ENCODE measurements around the gene GGNBP2. TPM values are rescaled to one million over a fixed set of nuclear protein-coding genes. Genes with fewer than 3 reads are reported as not detected.

Gene GGNBP2
- total RNA-seq, 1 donor from 2014 or later: 65.9 TPM

DNA sequence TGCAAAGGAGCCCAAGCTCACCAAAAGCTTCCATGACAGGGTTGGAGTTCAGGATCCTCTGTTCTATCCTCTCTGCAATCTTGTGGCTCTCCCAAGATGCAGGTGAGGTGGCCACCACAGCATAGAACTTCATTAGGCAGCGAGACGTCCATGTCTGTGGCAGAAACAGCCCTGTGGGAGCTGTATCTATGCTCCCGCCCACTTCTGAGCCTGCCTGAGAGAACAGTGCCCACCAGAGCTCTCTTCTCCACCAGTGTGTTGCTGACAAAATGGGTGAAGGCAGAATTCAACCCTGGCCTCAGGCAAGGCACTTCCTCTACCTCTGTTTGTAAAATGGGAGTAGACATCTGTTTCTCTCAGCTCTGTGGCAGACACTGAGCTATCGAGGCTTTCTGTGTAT, 28.9 kb upstream of the GGNBP2 start:
- DNase-seq (ENCODE audit: low spot score): no peak

DNA sequence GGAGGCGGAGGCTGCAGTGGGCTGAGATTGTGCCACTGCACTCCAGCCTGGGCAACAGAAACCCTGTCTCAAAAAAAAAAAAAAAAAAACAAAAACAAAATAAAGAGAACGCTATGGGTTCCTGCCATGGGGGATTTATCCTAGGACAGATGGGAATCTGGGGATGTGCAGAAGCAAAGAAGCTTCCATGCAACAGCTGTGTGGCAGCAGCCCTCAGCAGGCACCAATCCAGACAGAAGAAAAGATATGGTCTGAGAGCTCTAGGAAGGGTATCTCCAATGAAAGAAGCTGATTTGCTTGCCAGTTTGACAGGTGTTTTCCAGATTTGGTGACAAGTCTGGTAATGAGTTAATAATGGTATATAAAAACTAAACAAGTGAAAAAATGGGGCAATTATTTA, 21.6 kb upstream of the GGNBP2 start:
- DNase-seq (ENCODE audit: low spot score): no peak

DNA sequence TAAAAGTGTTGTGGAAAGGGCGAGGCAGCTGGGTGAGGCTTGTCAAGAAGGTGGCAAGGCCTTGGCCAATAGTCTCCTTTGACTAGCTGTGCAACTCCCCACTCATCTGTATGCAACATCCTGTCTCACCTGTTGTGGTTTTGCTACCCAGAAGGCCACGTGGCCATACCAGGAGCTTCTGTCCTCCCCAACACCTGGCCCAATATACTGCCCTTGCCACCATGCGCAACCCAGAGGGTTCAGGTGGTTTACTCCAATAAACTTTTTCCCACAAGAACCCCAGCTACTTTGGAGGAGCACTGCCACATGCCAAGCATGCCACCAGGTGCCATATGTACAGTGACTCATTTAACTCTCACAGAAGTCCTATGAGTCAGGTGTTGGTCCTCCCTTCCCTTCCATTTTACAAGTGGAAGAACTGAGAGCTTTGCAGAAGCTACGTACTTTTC, 20.3 kb upstream of the GGNBP2 start:
- no peak for DNase-seq (ENCODE audit: low spot score)

- DNase-seq (ENCODE audit: low spot score): no peak
Observed at GRCh38 chr17:36525113-36525512, 19.6 kb upstream of the GGNBP2 start.

DNA sequence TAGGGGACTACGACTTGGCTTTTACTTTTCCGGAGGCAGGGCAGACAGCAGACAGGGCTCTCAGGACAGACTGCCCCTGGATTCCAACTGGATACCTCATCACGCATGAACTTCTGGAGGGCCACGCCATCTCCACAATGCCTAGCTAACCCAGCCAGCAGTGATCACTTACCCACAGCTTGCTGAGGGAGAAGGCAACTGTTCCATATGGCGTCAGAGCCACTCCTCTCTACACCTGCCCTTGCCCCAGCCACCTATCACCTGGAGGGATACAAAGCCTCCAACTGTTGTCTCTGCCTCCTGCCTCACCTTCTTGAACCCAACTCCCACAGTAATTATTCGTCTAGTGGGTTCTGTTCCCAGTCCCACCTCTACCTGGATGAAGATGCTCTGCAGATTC, 18.8 kb upstream of the GGNBP2 start:
- DNase-seq (ENCODE audit: low spot score): no peak

- DNase-seq (ENCODE audit: low spot score): no peak
Observed at GRCh38 chr17:36527621-36528250, 17.0 kb upstream of the GGNBP2 start.

- DNase-seq (ENCODE audit: low spot score): no peak
Observed at GRCh38 chr17:36529121-36529520, 15.6 kb upstream of the GGNBP2 start.

- peak; percentile 7 for DNase-seq (ENCODE audit: low spot score)
Observed at GRCh38 chr17:36532435-36532975, 12.2 kb upstream of the GGNBP2 start.

DNA sequence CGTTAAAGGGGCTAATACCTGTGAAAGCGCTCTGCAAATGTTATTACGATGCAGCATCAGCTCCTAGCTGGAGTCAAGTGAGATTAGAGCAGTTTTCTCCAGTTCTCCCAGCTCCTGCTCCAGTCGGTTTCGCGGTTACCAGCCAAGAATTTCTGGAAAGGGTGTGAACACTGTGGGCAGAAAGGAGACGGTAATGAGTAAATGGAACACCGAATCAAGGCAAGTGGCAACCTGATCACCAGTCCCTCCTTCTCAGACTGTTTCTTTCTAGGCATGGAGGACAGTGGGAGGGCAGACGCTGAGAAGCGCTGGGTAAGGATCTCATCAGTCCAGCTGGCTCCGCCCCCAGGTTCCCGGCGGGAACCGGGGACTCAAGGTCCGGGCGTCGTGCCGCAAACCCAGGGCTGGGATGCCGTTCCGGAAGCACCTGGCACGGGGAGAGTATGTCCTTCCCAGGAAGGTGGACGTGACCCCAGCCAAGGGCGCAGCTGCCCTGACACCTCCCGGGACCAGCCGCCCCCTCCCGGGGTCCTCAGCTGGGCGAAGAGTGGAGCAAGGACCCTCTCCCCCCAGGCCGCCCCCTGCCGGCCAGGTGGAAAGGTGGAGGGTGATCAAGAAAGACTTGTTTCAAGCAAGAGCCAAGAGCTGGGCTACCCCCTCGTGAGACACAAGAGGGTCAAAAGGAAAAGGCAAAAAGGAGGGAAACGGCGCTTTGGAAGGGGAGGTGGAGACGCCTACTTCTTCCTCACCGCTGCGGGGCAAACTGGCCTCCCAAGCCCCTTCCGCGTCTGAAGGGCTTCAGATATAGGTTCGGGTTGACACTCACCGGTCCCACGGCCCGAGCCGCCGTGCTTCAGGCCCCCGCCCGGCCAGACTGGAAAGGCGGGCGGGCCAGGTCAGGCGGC, 10.5 kb upstream of the GGNBP2 start:
- DNase-seq (ENCODE audit: low spot score): peak; percentile 56

DNA sequence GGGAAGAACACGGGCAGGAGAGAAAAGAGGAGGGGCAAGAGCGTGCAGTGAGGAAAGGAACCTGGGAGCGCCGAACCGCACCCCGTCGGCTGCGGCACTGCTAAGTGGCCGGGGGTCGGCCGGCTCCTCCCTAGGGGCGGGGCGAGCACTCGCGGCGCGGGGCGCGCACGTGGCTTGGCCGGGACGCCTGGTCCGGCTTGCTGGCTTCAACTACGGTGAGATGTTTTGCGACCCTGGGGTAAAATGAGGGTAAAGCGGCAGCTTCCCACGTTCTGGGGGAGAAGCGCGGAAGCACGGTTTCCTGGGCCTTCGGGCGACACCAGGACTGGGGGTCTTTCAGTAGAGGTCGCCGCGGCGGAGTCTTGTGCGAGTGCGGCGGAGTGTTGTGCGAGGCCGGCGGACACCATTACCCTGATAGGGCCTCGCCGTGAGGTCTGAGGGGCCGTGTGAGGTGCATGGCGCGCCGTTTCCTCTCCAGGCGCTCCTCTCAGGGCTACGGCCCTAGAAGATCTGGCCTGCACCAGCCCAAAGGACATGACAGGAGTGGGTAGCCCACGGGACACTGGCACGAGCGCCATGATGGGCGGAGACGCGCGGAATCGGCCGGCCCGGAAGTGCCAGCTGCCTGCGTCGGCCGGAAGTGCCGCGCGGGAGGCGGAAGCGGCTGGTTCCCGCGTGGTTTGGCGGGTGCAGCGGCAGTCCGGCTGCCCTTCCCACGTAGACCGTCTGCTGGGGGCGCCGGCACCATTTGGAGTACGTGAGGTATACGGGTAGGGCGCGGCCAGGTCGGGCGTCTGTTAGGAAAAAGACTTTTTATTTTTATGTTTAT, 9.7 kb upstream of the GGNBP2 start, which contains the start of the genes MYO19 and PIGW:
MYO19 (minus strand) TSS at position 29 of the 829 bp plus-strand sequence. CDS start 2,330 bp downstream, outside the sequence.
PIGW (plus strand) TSS at position 148 of the 829 bp plus-strand sequence. CDS start 2,115 bp downstream, outside the sequence.
- DNase-seq (ENCODE audit: low spot score): peak; percentile 84

GRCh38 chr17:36535669-36536081, 9.0 kb upstream of the GGNBP2 start:
- DNase-seq (ENCODE audit: low spot score): no peak

DNA sequence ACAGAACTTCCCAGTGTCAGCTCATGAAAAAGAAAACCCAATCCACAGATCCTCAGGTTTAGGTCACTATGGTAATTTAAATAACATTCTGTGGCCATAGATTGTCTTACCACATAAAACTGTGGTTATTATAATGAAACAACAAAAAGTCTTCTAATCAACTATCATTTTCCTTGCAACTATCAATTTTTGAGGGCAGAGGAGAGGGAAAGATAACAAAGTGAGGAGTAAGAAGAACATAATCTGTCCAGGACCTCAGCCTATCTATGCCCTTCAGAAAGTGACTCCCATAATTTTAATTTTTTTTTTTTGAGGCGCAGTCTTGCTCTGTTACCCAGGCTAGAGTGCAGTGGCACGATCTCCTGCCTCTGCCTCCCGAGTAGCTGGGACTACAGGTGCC, 4.0 kb upstream of the GGNBP2 start:
- no peak for DNase-seq (ENCODE audit: low spot score)

DNA sequence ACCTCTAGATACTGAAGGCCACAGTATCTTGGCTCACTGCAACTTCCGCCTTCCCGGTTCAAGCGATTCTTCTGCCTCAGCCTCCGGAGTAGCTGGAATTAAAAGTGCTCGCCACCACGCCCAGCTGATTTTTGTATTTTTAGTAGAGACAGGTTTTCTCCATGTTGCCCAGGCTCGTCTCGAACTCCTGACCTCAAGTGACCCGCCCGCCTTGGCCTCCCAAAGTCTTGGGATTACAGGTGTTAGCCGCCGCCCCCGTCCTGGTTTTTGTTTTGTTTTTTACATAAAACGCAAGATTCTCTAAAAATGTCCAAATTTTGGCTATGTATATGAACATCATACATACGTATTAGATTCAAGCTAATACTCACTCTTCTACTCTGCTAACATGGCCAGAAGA, 2.0 kb upstream of the GGNBP2 start:
- no peak for DNase-seq (ENCODE audit: low spot score)

GRCh38 chr17:36544044-36544306, 744 bp upstream of the GGNBP2 start:
- peak; percentile 39 for DNase-seq (ENCODE audit: low spot score)

GRCh38 chr17:36545077-36545464, 352 bp downstream of the GGNBP2 start:
- DNase-seq (ENCODE audit: low spot score): no peak

DNA sequence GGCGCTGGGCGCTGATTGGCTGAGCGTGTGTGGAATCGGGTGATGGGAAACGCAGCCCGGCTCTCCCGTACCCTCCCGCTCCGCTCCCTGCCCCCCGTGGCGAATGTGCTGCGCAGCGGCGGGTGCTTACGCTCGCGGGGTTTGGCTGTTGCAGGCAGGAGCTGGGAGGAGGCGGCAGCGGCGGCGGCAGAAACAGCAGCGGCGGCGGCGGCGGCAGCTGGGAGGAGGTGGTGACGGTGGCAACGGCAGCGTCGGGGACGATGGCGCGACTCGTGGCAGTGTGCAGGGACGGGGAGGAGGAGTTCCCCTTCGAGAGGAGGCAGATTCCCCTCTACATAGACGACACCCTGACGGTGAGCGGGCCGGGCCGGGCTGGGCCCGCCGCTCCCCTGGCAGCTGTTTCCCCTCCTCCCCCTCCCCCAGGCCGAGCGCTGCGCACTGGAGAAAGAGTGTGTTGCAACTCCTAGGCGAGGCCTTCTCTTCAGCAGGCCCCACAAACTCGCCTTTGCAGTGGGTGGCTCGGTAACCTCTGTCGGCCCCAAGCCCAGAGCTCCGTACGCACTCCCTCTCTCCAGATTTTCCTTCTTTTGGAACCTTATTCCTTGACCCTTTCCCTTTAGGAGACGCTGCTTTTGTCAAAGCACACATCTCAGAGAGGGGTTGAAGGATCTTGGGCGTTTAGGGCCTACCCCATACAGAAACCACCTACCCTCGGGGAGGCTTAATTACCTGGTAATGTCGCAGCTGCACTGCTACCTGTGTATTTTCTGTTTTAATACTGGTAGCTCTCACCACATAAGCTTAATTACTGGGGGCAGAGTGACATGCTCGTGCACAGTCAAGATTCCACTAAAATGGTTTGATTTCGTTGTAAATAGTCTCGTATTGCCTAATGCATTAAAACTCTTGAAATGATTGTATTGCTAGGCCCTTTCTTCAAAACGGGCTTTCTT, 1.0 kb downstream of the GGNBP2 start:
- DNase-seq (ENCODE audit: low spot score): peak; percentile 96

DNA sequence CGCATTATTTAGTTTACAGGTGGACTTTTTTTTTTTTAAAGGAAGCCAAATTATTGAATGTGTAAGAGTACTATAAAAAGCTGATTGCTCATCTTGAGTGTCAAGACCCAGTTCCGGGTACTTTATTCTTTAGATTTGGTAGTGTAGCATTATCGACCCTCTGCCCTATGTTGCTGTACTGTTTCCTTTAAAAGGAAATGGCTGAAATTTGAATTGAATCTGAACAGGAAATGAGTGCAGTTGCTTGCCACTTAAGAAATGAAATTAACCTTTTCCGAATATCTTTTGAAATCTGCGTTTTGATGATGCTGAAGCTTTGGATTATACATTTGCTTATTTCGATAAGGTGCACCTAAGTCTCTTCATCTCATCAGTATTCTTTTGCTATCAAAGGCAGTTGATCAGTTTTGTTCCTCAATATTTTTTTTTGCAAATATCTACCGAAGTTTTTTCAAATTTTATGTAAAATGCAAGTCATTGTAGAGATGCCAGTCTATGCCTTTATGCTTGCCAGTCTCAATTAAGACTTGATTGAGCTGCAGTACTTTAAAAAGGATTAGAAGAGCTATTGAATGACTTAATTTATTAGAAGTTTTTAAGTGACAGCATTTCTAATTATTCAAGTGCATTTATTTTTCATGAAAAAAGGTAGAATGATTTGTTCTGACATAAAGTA, 1.8 kb downstream of the GGNBP2 start:
- DNase-seq (ENCODE audit: low spot score): no peak

DNA sequence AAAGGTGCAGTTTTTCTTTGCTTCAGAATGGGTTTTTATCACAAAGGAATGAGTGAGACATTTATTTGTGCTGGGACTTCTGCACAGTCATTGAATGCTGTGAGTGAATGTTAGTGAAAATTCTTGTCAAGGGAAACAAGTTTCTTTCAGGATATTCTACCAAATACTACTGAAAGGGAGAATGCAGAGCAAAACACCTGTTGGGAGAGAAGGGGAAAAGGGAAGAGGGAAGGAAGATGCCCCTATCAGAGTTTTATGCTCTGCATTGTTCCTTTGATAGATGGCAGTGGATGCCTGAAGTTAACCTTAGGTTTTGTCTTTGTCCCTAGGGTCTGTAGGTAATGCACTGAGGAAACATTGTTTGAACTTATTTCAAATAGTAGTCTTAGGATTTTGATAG, 3.1 kb downstream of the GGNBP2 start:
- DNase-seq (ENCODE audit: low spot score): no peak

DNA sequence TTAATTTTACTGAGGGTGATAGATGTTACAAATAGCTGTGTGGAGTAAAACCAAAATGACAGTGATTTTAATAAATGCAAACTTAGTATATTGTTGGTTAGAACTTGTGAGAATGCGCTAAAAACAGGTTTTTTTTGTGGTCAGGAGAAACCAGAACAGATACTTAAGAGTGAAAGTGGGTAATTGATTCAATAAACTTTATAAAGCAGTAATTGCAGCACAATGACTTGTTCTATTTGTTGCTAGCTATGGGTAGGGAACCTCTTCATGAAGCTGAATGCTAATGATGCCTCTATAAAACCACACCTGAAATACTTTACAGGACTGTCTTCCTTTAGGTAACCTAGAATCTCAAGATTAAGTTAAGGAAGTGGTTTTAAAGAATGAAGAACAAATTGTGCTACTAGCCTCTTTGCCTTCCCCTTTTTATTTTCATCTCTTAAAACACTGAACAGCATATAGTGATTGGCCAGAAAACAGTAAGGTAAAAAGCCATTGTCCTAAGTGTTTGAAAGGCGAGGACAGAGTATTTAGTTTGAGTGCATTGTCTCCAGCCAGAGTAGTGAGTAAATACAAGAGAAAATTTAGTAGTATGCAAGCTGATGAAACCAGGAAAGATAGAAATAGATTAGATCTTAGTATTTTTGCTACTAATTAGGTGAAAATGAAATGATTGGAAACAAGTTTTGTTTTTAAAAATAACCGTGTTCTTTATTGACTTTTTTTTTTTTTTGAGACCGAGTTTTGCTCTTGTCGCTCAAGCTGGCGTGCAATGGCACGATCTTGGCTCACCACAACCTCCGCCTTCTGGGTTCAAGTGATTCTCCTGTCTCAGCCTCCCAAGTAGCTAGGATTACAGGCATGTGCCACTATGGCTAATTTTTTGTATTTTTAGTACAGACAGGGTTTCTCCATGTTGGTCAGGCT, 6.0 kb downstream of the GGNBP2 start:
- no peak for DNase-seq (ENCODE audit: low spot score)
